Right ventricle myocardium inferior (tissue), 1 donor: Measurements from ENCODE around the gene DHDH. TPM values are rescaled to one million over a fixed set of nuclear protein-coding genes. Genes with fewer than 3 reads are reported as not detected.
"Not testable (repeated sequence)": the region's sequence is repeated elsewhere in the genome, so short reads cannot be mapped to it uniquely, and the experiment has no call there.

Source experiments
- ATAC-seq: fragments of 200-7000 bp; cut with Tn5 transposase; one replicate; pipeline ENCODE4 v1.9.1; 2020; ENCODE audit warnings: mild to moderate bottlenecking, moderate library complexity
- DNase-seq: peaks from one replicate; pipeline ENCODE4 v3.0.0; 2021; ENCODE audit errors: missing footprints
- intact Hi-C: fragments of 100-400 bp; cut with DNase I; formaldehyde crosslinking; loops from one replicate; pipeline ENCODE4 v1.11.0; 2022
- long read RNA-seq: library from polyadenylated mRNA; unstranded; transcript quantifications from one replicate; pipeline ENCODE4 v2.0.0, GENCODE V29; 2021
- total RNA-seq: library from RNA; stranded (reverse); fragmentation: NEBNext Ultra II Directional; extraction: Animal tissue kit (Norgen Biotek cat#: 25700); gene quantifications from one replicate; pipeline ENCODE4 v1.2.1, GENCODE V29; 2021
- donor health status: DM: no; HTN: yes; CAD: no; lungs with severe emphysema.

DHDH gene
- total RNA-seq: not detected
- long read RNA-seq: 0 reads

GRCh38 chr19:48933382-48933932 is at the start of gene DHDH:
Gene DHDH, plus strand, starts transcription at chr19:48933699. Its CDS starts 23 bp downstream, at chr19:48933722.
- intact Hi-C loops: no loop called here
- peak; percentile 81 for ATAC-seq
- peak; percentile 80 for DNase-seq

- no peak for DNase-seq
- ATAC-seq: no peak
- intact Hi-C loops: no loop called here
Measured at GRCh38 chr19:48883726-48884125, 49.8 kb upstream of the DHDH start.

- no peak for DNase-seq
- intact Hi-C loops: no loop called here
- no peak for ATAC-seq
Measured at GRCh38 chr19:48887861-48888612, 45.5 kb upstream of the DHDH start.

- DNase-seq, ATAC-seq, intact Hi-C loops: not testable (repeated sequence)
Measured at GRCh38 chr19:48889496-48889895, 44.0 kb upstream of the DHDH start.

- no peak for DNase-seq
- no peak for ATAC-seq
- intact Hi-C loops: no loop called here
Measured at GRCh38 chr19:48890551-48890950, 42.9 kb upstream of the DHDH start.

- ATAC-seq (no peak), DNase-seq (no peak)
- intact Hi-C loops: no loop called here
Measured at GRCh38 chr19:48895226-48895625, 38.3 kb upstream of the DHDH start.

- intact Hi-C loops: no loop called here
- DNase-seq (peak; percentile 84), ATAC-seq (peak; percentile 51)
Measured at GRCh38 chr19:48896191-48896720, 37.2 kb upstream of the DHDH start.

- ATAC-seq (no peak), DNase-seq (no peak)
- intact Hi-C loops: no loop called here
Measured at GRCh38 chr19:48897181-48897580, 36.3 kb upstream of the DHDH start.

GRCh38 chr19:48899386-48899749 is 34.1 kb upstream of the DHDH start:
- DNase-seq, intact Hi-C loops, ATAC-seq: not testable (repeated sequence)

GRCh38 chr19:48899781-48900476 is 33.6 kb upstream of the DHDH start, which contains the start of gene NUCB1:
Gene NUCB1, plus strand, starts transcription at chr19:48900312. Its CDS starts 485 bp downstream, at chr19:48900797.
- peak; percentile 98 for ATAC-seq
- intact Hi-C loops: loop anchor here (2.0 to 5.0 kb wide), 2 partner anchors 25 to 52 kb away; partner anchors contain the start of gene BAX

GRCh38 chr19:48900477-48901406 is 32.8 kb upstream of the DHDH start:
- ATAC-seq (peak; percentile 3), DNase-seq (peak; percentile 77)
- intact Hi-C loops: loop anchor here (2.0 to 5.0 kb wide), 2 partner anchors 26 to 52 kb away; partner anchors contain the start of gene BAX

More at GRCh38 chr19:48899781-48900476, 33.6 kb upstream of the DHDH start, which contains the start of gene NUCB1:
- peak; percentile 99 for DNase-seq

GRCh38 chr19:48902291-48902690 is 31.2 kb upstream of the DHDH start:
- not testable (repeated sequence) for DNase-seq, ATAC-seq
- intact Hi-C loops: loop anchor here (5.0 kb wide), 1 partner anchor 50 kb away; the partner anchor contains the start of gene BAX

GRCh38 chr19:48903788-48904187 is 29.7 kb upstream of the DHDH start:
- intact Hi-C loops: loop anchor here (5.0 kb wide), 1 partner anchor 49 kb away; the partner anchor contains the start of gene BAX
- DNase-seq, ATAC-seq: not testable (repeated sequence)

- intact Hi-C loops: no loop called here
- ATAC-seq (no peak), DNase-seq (no peak)
Measured at GRCh38 chr19:48905664-48906063, 27.8 kb upstream of the DHDH start.

- intact Hi-C loops: no loop called here
- ATAC-seq (no peak), DNase-seq (no peak)
Measured at GRCh38 chr19:48906324-48906723, 27.2 kb upstream of the DHDH start.

- intact Hi-C loops: no loop called here
- ATAC-seq (no peak), DNase-seq (no peak)
Measured at GRCh38 chr19:48907671-48908070, 25.8 kb upstream of the DHDH start.

GRCh38 chr19:48909424-48910077 is 23.9 kb upstream of the DHDH start:
- ATAC-seq, intact Hi-C loops, DNase-seq: not testable (repeated sequence)
